HepG2 (cell line): ENCODE data around the gene UQCRC1. TPM values are rescaled to one million over a fixed set of nuclear protein-coding genes. Genes with fewer than 3 reads are reported as not detected.

Experiments
- ATAC-seq: fragments of 200-7000 bp; cut with Tn5 transposase; 3 replicates; pipeline ENCODE4 v1.9.1; 2020; ENCODE audit warnings: mild to moderate bottlenecking, moderate library complexity
- BruUV-seq: library from RNA; stranded (reverse); fragments of 400-500 nt; replicated peaks from 2 replicates; lab custom pipeline; 2021; lab: Mats Ljungman, UMichigan
- CTCF ChIA-PET: fragments of 300-600 bp; formaldehyde crosslinking; extraction: SDS; loops from one replicate; lab custom pipeline; 2021; ENCODE audit warnings: low total read pairs, inconsistent platforms, low intra/inter-chr PET ratio; lab: Yijun Ruan, JAX
- POLR2A ChIA-PET: fragments of 350-600 bp; sonication (Branson Sonifier 250); formaldehyde crosslinking; loops from one replicate; lab custom pipeline; 2020; ENCODE audit warnings: antibody characterized with exemption, inconsistent platforms; lab: Yijun Ruan, JAX
- DNase-seq: peaks from one replicate; pipeline ENCODE4 v3.0.0-alpha.2; 2015; ENCODE audit warnings: low spot score
- FAIRE-seq: peaks from 3 replicates; lab custom pipeline; 2011; peaks lifted over from hg19 to GRCh38; lab: Jason Lieb, UNC
- H2AFZ ChIP-seq: one replicate; pipeline ENCODE4 v1.6.1; 2011; ENCODE audit warnings: low read length, inconsistent platforms
- H3K27ac ChIP-seq: fragments of 300-600 bp; 3 replicates; pipeline ENCODE4 v1.8.0; 2011; ENCODE audit warnings: mixed run types, mild to moderate bottlenecking, mixed read lengths, low read length, inconsistent platforms; ENCODE audit not compliant: insufficient read depth; ENCODE audit errors: extremely low read length
- H3K27me3 ChIP-seq, 2 experiments: fragments of 200-600 bp in 1 of 2; 2 replicates in 1 of 2; 3 replicates in 1 of 2; pipeline versions ENCODE4 v1.6.0 to v1.8.0; 2011; ENCODE audit warnings: low read length in 2 of 2, mild to moderate bottlenecking in 2 of 2, moderate library complexity in 2 of 2, inconsistent platforms in 1 of 2; ENCODE audit not compliant: insufficient read depth in 2 of 2, control insufficient read depth in 1 of 2
- H3K36me3 ChIP-seq, 2 experiments: fragments of 200-600 bp in 1 of 2; replicated peaks in 1 of 2; 2 replicates in 1 of 2; 3 replicates in 1 of 2; pipeline versions ENCODE4 v1.5.1 to v1.8.0; 2011; ENCODE audit warnings: low read length in 2 of 2, inconsistent platforms in 1 of 2; ENCODE audit not compliant: insufficient read depth in 2 of 2, control insufficient read depth in 1 of 2
- H3K4me1 ChIP-seq: 2 replicates; pipeline ENCODE4 v1.5.1; 2012; ENCODE audit warnings: low read length, inconsistent platforms; ENCODE audit not compliant: insufficient read depth
- H3K4me2 ChIP-seq: 2 replicates; pipeline ENCODE4 v1.6.0; 2011; ENCODE audit warnings: low read depth, low read length, inconsistent platforms
- H3K4me3 ChIP-seq, 3 experiments: fragments of 200-600 bp in 1 of 3; sonication (generic), shearing (Covaris generic) in 1 of 3; replicated peaks in 1 of 3; 2 replicates each; pipeline ENCODE4 v1.5.1; 2011 to 2016; ENCODE audit warnings: low read length in 3 of 3, inconsistent platforms in 2 of 3, low read depth in 2 of 3, mild to moderate bottlenecking in 2 of 3, control low read depth in 1 of 3, mixed read lengths in 1 of 3; ENCODE audit not compliant: insufficient read depth in 1 of 3
- H3K79me2 ChIP-seq: one replicate; pipeline ENCODE4 v1.6.1; 2011; ENCODE audit warnings: low read length, inconsistent platforms; ENCODE audit not compliant: insufficient read depth
- H3K9ac ChIP-seq: 2 replicates; pipeline ENCODE4 v1.6.0; 2011; ENCODE audit warnings: mild to moderate bottlenecking, low read depth, low read length, inconsistent platforms; ENCODE audit not compliant: insufficient read depth
- H3K9me3 ChIP-seq: 2 replicates; pipeline ENCODE4 v1.5.1; 2012; ENCODE audit warnings: mild to moderate bottlenecking, low read length
- H4K20me1 ChIP-seq: 2 replicates; pipeline ENCODE4 v1.6.0; 2011; ENCODE audit warnings: inconsistent platforms, mild to moderate bottlenecking, low read length, moderate library complexity; ENCODE audit not compliant: insufficient read depth
- ATF7 ChIP-seq, 2 experiments: fragments of 450-650 bp in 1 of 2; sonication (generic) in 1 of 2; formaldehyde crosslinking in 1 of 2; IDR thresholded peaks; 2 replicates each; pipeline versions ENCODE4 v1.4.0 to v1.6.1; 2016 to 2020; ENCODE audit warnings: antibody characterized with exemption in 1 of 2, mild to moderate bottlenecking in 1 of 2, missing genetic modification reagents in 1 of 2
- POGZ ChIP-seq: sonication (generic); formaldehyde crosslinking; IDR thresholded peaks from 2 replicates; pipeline ENCODE4 v1.4.0; 2020; ENCODE audit warnings: mild to moderate bottlenecking, missing genetic modification reagents
- RFX1 ChIP-seq: fragments of 450-650 bp; IDR thresholded peaks from 2 replicates; pipeline ENCODE4 v1.6.1; 2017
- SIN3B ChIP-seq: fragments of 150-350 bp; IDR thresholded peaks from 2 replicates; pipeline ENCODE4 v1.6.1; 2014; ENCODE audit warnings: low read length
- TAF15 ChIP-seq: fragments of 200-400 bp; formaldehyde crosslinking; IDR thresholded peaks from one replicate; pipeline ENCODE4 v1.6.1; 2018; ENCODE audit warnings: mild to moderate bottlenecking, low read depth, low read length; ENCODE audit not compliant: poor library complexity, severe bottlenecking
- USF2 ChIP-seq, 2 experiments: sonication (generic) in 1 of 2; formaldehyde crosslinking in 1 of 2; IDR thresholded peaks; 2 replicates each; pipeline versions ENCODE4 v1.5.1 to v1.6.1; 2011 to 2020; ENCODE audit warnings: borderline replicate concordance in 1 of 2, low read depth in 1 of 2, low read length in 1 of 2, mild to moderate bottlenecking in 1 of 2, missing genetic modification reagents in 1 of 2, moderate library complexity in 1 of 2
- WGBS: methylation state at CpG from one replicate; pipeline ENCODE4 v1.1.6; 2017; ENCODE audit warnings: low lambda C conversion rate; 5-methylcytosine and 5-hydroxymethylcytosine counted together
- in situ Hi-C: cut with HindIII; loops from 2 replicates; pipeline ENCODE4 v1.10.0; 2017; ENCODE audit warnings: low pct_unique_long_range_greater_than_20kb; ENCODE audit not compliant: extremely low pct_ligation_motif_present
- intact Hi-C: fragments of 100-400 bp; cut with micrococcal nuclease; formaldehyde crosslinking; loops from one replicate; pipeline ENCODE4 v1.10.0; 2022; ENCODE audit not compliant: unreplicated experiment
- polyA plus RNA-seq, 8 experiments: library from polyadenylated mRNA; depleted of rRNA in 3 of 8; stranded (reverse) in 7 of 8; unstranded in 1 of 8; fragments of >200 nt; fragmentation: Illumina TruSeq in 4 of 8; extraction: Trizol in 4 of 8; gene quantifications; 2 replicates each; pipeline versions ENCODE4 v1.2.1 to v1.2.3, GENCODE V29; 2011 to 2016; ENCODE audit warnings: low read depth in 4 of 8, missing spikeins in 1 of 8, mixed read lengths in 1 of 8; ENCODE audit not compliant: insufficient read depth in 1 of 8
- total RNA-seq, 5 experiments: library from RNA; depleted of rRNA; stranded (reverse); fragments of >200 nt; fragmentation: Illumina TruSeq; extraction: Trizol; gene quantifications; 2 replicates each; pipeline ENCODE4 v1.2.3, GENCODE V29; 2016; ENCODE audit warnings: low read depth in 1 of 5

The UQCRC1 gene
- total and polyA plus RNA-seq, 2 of the 13 experiments (the other 11 are each of a cell fraction or from before 2014, with no cell fraction given) = 316 to 680 TPM

DNA sequence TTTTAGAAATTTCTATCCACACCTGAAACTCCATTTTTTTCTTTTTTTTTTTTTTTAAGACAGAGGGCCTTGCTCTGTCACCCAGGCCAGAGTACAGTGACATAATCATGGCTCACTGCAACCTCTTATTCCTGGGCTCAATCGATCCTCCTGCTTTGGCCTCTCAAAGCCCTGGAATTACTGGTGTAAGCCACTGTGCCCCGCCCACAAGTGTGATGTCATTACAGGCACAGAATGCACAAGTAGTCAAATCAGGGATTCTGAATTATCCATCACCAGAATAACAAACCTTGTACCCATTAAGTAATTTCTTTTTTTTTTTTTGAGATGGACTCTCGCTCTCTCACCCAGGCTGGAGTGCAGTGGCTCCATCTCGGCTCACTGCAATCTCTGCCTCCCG lies 1.9 kb downstream of the UQCRC1 start:
- Histone ChIP-seq H3K9ac (no peak overlapping the region), H3K4me1 (peaks cover 51% of the 10 kb centered on the region), H4K20me1 (peaks cover 6% of the 10 kb centered on the region; the same call in 1 of the 2 replicates), H3K27me3 (no peaks in the 10 kb centered on the region; a peak in 1 of 5 replicates), H3K4me3 (peak overlapping the region in 1 of 3 experiments; percentile 96; a peak in 1 of 6 replicates), H3K36me3 (peaks cover 24 to 44% of the 10 kb centered on the region in 2 experiments), H3K27ac (no peak overlapping the region), H3K9me3 (no peaks in the 10 kb centered on the region), H3K79me2 (peaks cover 22% of the 10 kb centered on the region), H2AFZ (no peak overlapping the region), H3K4me2 (peak overlapping the region; percentile 82; the same call in 1 of the 2 replicates)
- no TSS peak for BruUV-seq
- TF ChIP-seq USF2 (IDR thresholded peaks at IDR 0.05; ENCODE audit: low read depth, low read length) (no peak), USF2 (CRISPR knock-in tag; IDR thresholded peaks at IDR 0.05; ENCODE audit: borderline replicate concordance) (no peak), ATF7 (IDR thresholded peaks at IDR 0.05) (0 out of 2 replicates have a peak, but pooled peaks have one; percentile 13), ATF7 (CRISPR knock-in tag; IDR thresholded peaks at IDR 0.05) (no peak), TAF15 (no peak), POGZ (CRISPR knock-in tag) (no peak), SIN3B (no peak), RFX1 (no peak)
- in situ Hi-C loops = no loop called here
- DNase-seq (no peak), FAIRE-seq (no peak), ATAC-seq (no peak)
- WGBS = 97% methylated on average over 5 of the region's 5 CpGs
- CTCF ChIA-PET = no interaction called here
- POLR2A ChIA-PET = no interaction called here
- intact Hi-C loops = no loop called here
